HepG2 (cell line): ENCODE results near the gene TSACC. TPM values are rescaled to one million over a fixed set of nuclear protein-coding genes. Genes with fewer than 3 reads are reported as not detected.

Experiments
- AKAP8 ChIP-seq: sonication (generic); formaldehyde crosslinking; IDR thresholded peaks from 2 replicates; pipeline ENCODE4 v1.5.1; 2020; ENCODE audit warnings: mild to moderate bottlenecking, missing genetic modification reagents
- ARID5B ChIP-seq: IDR thresholded peaks from 2 replicates; pipeline ENCODE4 v1.4.0; 2020; ENCODE audit warnings: mild to moderate bottlenecking, missing genetic modification reagents
- ATF6 ChIP-seq: sonication (generic); formaldehyde crosslinking; conservative IDR thresholded peaks from 2 replicates; pipeline ENCODE4 v1.4.0; 2020; ENCODE audit warnings: missing genetic modification reagents
- FOXC1 ChIP-seq: sonication (generic); formaldehyde crosslinking; IDR thresholded peaks from 2 replicates; pipeline ENCODE4 v1.8.0; 2022; ENCODE audit warnings: mild to moderate bottlenecking, missing genetic modification reagents, borderline replicate concordance
- HMG20A ChIP-seq: IDR thresholded peaks from 2 replicates; pipeline ENCODE4 v1.6.1; 2016; ENCODE audit warnings: borderline replicate concordance
- HNRNPL ChIP-seq: fragments of 200-400 bp; formaldehyde crosslinking; IDR thresholded peaks from 2 replicates; pipeline ENCODE4 v1.6.1; 2017; ENCODE audit warnings: mild to moderate bottlenecking, low read depth, low read length
- HOXA5 ChIP-seq: sonication (generic); formaldehyde crosslinking; IDR thresholded peaks from 2 replicates; pipeline ENCODE4 v1.4.0; 2020; ENCODE audit warnings: missing genetic modification reagents
- MAFG ChIP-seq: sonication (generic); formaldehyde crosslinking; IDR thresholded peaks from 2 replicates; pipeline ENCODE4 v1.5.1; 2020; ENCODE audit warnings: mild to moderate bottlenecking, missing genetic modification reagents
- MED13 ChIP-seq: sonication (generic); formaldehyde crosslinking; IDR thresholded peaks from 2 replicates; pipeline ENCODE4 v1.5.0; 2020; ENCODE audit warnings: missing genetic modification reagents
- NONO ChIP-seq, 2 experiments: fragments of 450-650 bp in 1 of 2; sonication (generic) in 1 of 2; formaldehyde crosslinking in 1 of 2; IDR thresholded peaks in 1 of 2; conservative IDR thresholded peaks in 1 of 2; 2 replicates each; pipeline versions ENCODE4 v1.6.1 to v1.8.0; 2017 to 2022; ENCODE audit warnings: mild to moderate bottlenecking in 1 of 2, missing genetic modification reagents in 1 of 2, moderate library complexity in 1 of 2
- RAD21 ChIP-seq: fragments of 450-650 bp; formaldehyde crosslinking; IDR thresholded peaks from 2 replicates; pipeline ENCODE4 v1.5.0; 2020; ENCODE audit warnings: mild to moderate bottlenecking
- SALL1 ChIP-seq: sonication (generic); formaldehyde crosslinking; IDR thresholded peaks from 2 replicates; pipeline ENCODE4 v1.8.0; 2022; ENCODE audit warnings: mild to moderate bottlenecking, missing genetic modification reagents
- SIX1 ChIP-seq: sonication (generic); formaldehyde crosslinking; IDR thresholded peaks from 2 replicates; pipeline ENCODE4 v1.4.0; 2020; ENCODE audit warnings: missing genetic modification reagents, borderline replicate concordance
- SNAPC2 ChIP-seq: sonication (generic); formaldehyde crosslinking; IDR thresholded peaks from 2 replicates; pipeline ENCODE4 v1.8.1; 2022; ENCODE audit warnings: mild to moderate bottlenecking, missing genetic modification reagents
- ZC3H13 ChIP-seq: sonication (generic); formaldehyde crosslinking; IDR thresholded peaks from 2 replicates; pipeline ENCODE4 v1.8.1; 2023; ENCODE audit warnings: mild to moderate bottlenecking, missing genetic modification reagents, moderate library complexity
- ZFP37 ChIP-seq: sonication (generic); formaldehyde crosslinking; IDR thresholded peaks from 2 replicates; pipeline ENCODE4 v1.4.0; 2020; ENCODE audit warnings: missing genetic modification reagents, borderline replicate concordance
- ZNF451 ChIP-seq: sonication (generic); formaldehyde crosslinking; IDR thresholded peaks from 2 replicates; pipeline ENCODE4 v1.5.0; 2020; ENCODE audit warnings: mild to moderate bottlenecking, missing genetic modification reagents
- ZNF570 ChIP-seq: sonication (generic); formaldehyde crosslinking; IDR thresholded peaks from 2 replicates; pipeline ENCODE4 v1.4.0; 2020; ENCODE audit warnings: mild to moderate bottlenecking, missing genetic modification reagents, borderline replicate concordance
- ZNF598 ChIP-seq: sonication (generic); formaldehyde crosslinking; IDR thresholded peaks from 2 replicates; pipeline ENCODE4 v1.5.1; 2020; ENCODE audit warnings: mild to moderate bottlenecking, missing genetic modification reagents, borderline replicate concordance
- ZNF605 ChIP-seq: sonication (generic); formaldehyde crosslinking; IDR thresholded peaks from 2 replicates; pipeline ENCODE4 v1.8.0; 2022; ENCODE audit warnings: mild to moderate bottlenecking, missing genetic modification reagents
- ZSCAN29 ChIP-seq: sonication (generic); formaldehyde crosslinking; conservative IDR thresholded peaks from 2 replicates; pipeline ENCODE4 v1.4.0; 2020; ENCODE audit warnings: mild to moderate bottlenecking, missing genetic modification reagents
- ZUFSP ChIP-seq: sonication (generic); formaldehyde crosslinking; IDR thresholded peaks from 2 replicates; pipeline ENCODE4 v1.9.0; 2021; ENCODE audit warnings: missing genetic modification reagents, mild to moderate bottlenecking, borderline replicate concordance
- polyA plus RNA-seq, 8 experiments: library from polyadenylated mRNA; depleted of rRNA in 3 of 8; stranded (reverse) in 7 of 8; unstranded in 1 of 8; fragments of >200 nt; fragmentation: Illumina TruSeq in 4 of 8; extraction: Trizol in 4 of 8; gene quantifications; 2 replicates each; pipeline versions ENCODE4 v1.2.1 to v1.2.3, GENCODE V29; 2011 to 2016; ENCODE audit warnings: low read depth in 4 of 8, missing spikeins in 1 of 8, mixed read lengths in 1 of 8; ENCODE audit not compliant: insufficient read depth in 1 of 8
- total RNA-seq, 5 experiments: library from RNA; depleted of rRNA; stranded (reverse); fragments of >200 nt; fragmentation: Illumina TruSeq; extraction: Trizol; gene quantifications; 2 replicates each; pipeline ENCODE4 v1.2.3, GENCODE V29; 2016; ENCODE audit warnings: low read depth in 1 of 5

Gene TSACC
- total and polyA plus RNA-seq, 2 of the 13 experiments (the other 11 are each of a cell fraction or from before 2014, with no cell fraction given): 1.5 to 2.6 TPM

GRCh38 chr1:156368889-156369684 is 30.8 kb downstream of the TSACC start, which contains the start of gene RHBG (continued):
- peak; percentile 73; the same call in 1 of the 2 replicates for TF ChIP-seq FOXC1 (CRISPR knock-in tag)
- no peak for TF ChIP-seq MAFG (CRISPR knock-in tag)
- TF ChIP-seq ZC3H13 (CRISPR knock-in tag): peak; percentile 65; the same call in 1 of the 2 replicates
- TF ChIP-seq SIX1 (CRISPR knock-in tag): no peak
- TF ChIP-seq HOXA5 (CRISPR knock-in tag): peak; percentile 82
- TF ChIP-seq ARID5B (CRISPR knock-in tag): peak; percentile 71
- peak; percentile 69 for TF ChIP-seq HNRNPL
- TF ChIP-seq ZUFSP: no peak
- no peak for TF ChIP-seq ZNF451
- TF ChIP-seq MED13 (CRISPR knock-in tag): peak; percentile 81
- TF ChIP-seq AKAP8: 0 out of 2 replicates have a peak, but pooled peaks have one; percentile 33
- peak; percentile 64; the same call in 1 of the 2 replicates for TF ChIP-seq SNAPC2 (CRISPR knock-in tag)
- TF ChIP-seq HMG20A: 0 out of 2 replicates have a peak, but pooled peaks have one; percentile 36
- TF ChIP-seq RAD21 (CRISPR knock-in tag): no peak
- TF ChIP-seq ZNF570 (CRISPR knock-in tag): no peak
- TF ChIP-seq ZSCAN29: peak; percentile 9; the same call in 1 of the 2 replicates
- no peak for TF ChIP-seq ZNF598 (CRISPR knock-in tag)
- TF ChIP-seq ZNF605: peak; percentile 68
- TF ChIP-seq NONO (IDR thresholded peaks at IDR 0.05): no peak
- TF ChIP-seq NONO (CRISPR knock-in tag; conservative IDR thresholded peaks at IDR 0.05): peak; percentile 39; the same call in 1 of the 2 replicates
- 0 out of 2 replicates have a peak, but pooled peaks have one; percentile 32 for TF ChIP-seq ATF6 (CRISPR knock-in tag)
- TF ChIP-seq ZFP37 (CRISPR knock-in tag): 0 out of 2 replicates have a peak, but pooled peaks have one; percentile 46
- TF ChIP-seq SALL1 (CRISPR knock-in tag): peak; percentile 74
